HG03159 (cell line): Measurements from ENCODE around the gene HSD17B4.

Experiments used
- ATAC-seq: cut with Tn5 transposase; IDR thresholded peaks from one replicate; pipeline ENCODE4 v1.9.1; 2021; ENCODE audit warnings: mild to moderate bottlenecking, moderate library complexity; ENCODE audit not compliant: unreplicated experiment

Gene HSD17B4

DNA sequence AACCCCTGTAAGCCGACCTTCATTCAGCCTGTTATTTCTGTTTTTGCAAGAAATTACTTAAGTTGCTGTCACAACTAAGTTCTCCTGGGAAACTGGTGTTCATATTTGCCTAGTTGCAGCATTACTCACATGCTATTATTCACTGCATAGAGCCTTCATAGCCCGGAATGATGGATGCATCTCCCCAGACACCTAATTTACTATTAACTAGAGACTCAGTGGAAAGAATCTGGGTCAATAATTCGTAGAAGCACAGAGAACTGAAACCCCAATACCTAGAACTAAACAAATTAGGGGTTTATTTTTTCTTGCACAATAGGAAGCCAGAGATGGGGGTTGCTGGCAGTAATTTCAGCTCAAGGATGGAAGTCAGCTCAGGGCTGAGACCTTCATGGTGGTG is 131.4 kb downstream of the HSD17B4 start:
- ATAC-seq, result peak; percentile 94
